Keratinocyte (primary cell): ENCODE data around the gene P2RY8. TPM values are rescaled to one million over a fixed set of nuclear protein-coding genes. Genes with fewer than 3 reads are reported as not detected.

Source experiments
- DNase-seq: peaks from one replicate; pipeline ENCODE4 v3.0.0-alpha.2; 2011; ENCODE audit warnings: low read depth, missing footprints, low spot score
- FAIRE-seq: peaks from 2 replicates; lab custom pipeline; 2011; peaks lifted over from hg19 to GRCh38; lab: Jason Lieb, UNC
- H2AFZ ChIP-seq: 2 replicates; pipeline ENCODE4 v1.6.0; 2012; ENCODE audit warnings: low read length, control low read depth, inconsistent platforms; ENCODE audit not compliant: control insufficient read depth
- H3K27ac ChIP-seq: 2 replicates; pipeline ENCODE4 v1.5.1; 2011; ENCODE audit warnings: low read length; ENCODE audit not compliant: control insufficient read depth, insufficient read depth
- H3K27me3 ChIP-seq: 3 replicates; pipeline ENCODE4 v1.6.0; 2011; ENCODE audit warnings: low read length; ENCODE audit not compliant: control insufficient read depth, insufficient read depth; ENCODE audit errors: extremely low read depth
- H3K36me3 ChIP-seq, 2 experiments: 2 replicates in 1 of 2; 3 replicates in 1 of 2; pipeline ENCODE4 v1.5.1; 2011; ENCODE audit warnings: low read length in 2 of 2, mild to moderate bottlenecking in 1 of 2; ENCODE audit not compliant: control insufficient read depth in 2 of 2, insufficient read depth in 2 of 2; ENCODE audit errors: extremely low read depth in 1 of 2
- H3K4me1 ChIP-seq: 3 replicates; pipeline ENCODE4 v1.5.1; 2011; ENCODE audit warnings: low read length; ENCODE audit not compliant: control insufficient read depth, insufficient read depth; ENCODE audit errors: extremely low read depth
- H3K4me2 ChIP-seq: 3 replicates; pipeline ENCODE4 v1.6.0; 2011; ENCODE audit warnings: low read depth, low read length; ENCODE audit not compliant: control insufficient read depth, insufficient read depth; ENCODE audit errors: extremely low read depth
- H3K4me3 ChIP-seq, 3 experiments: fragments of 200-600 bp in 1 of 3; sonication (generic) in 1 of 3; 2 replicates in 2 of 3; 3 replicates in 1 of 3; pipeline ENCODE4 v1.5.1; 2011 to 2016; ENCODE audit warnings: low read length in 3 of 3, mild to moderate bottlenecking in 3 of 3, control low read depth in 2 of 3, inconsistent platforms in 1 of 3, low read depth in 1 of 3, mixed read lengths in 1 of 3, mixed run types in 1 of 3, moderate library complexity in 1 of 3; ENCODE audit not compliant: control insufficient read depth in 2 of 3, insufficient read depth in 2 of 3; ENCODE audit errors: extremely low read depth in 1 of 3
- H3K79me2 ChIP-seq: 2 replicates; pipeline ENCODE4 v1.6.0; 2012; ENCODE audit warnings: low read length; ENCODE audit not compliant: control insufficient read depth, insufficient read depth
- H3K9ac ChIP-seq: 3 replicates; pipeline ENCODE4 v1.6.0; 2011; ENCODE audit warnings: low read length; ENCODE audit not compliant: control insufficient read depth, insufficient read depth; ENCODE audit errors: extremely low read depth
- H3K9me1 ChIP-seq: 3 replicates; pipeline ENCODE4 v1.6.0; 2011; ENCODE audit warnings: low read length; ENCODE audit not compliant: control insufficient read depth, insufficient read depth; ENCODE audit errors: extremely low read depth
- H3K9me3 ChIP-seq: 2 replicates; pipeline ENCODE4 v1.5.1; 2012; ENCODE audit warnings: low read depth, low read length; ENCODE audit not compliant: control insufficient read depth
- H4K20me1 ChIP-seq: 3 replicates; pipeline ENCODE4 v1.6.0; 2011; ENCODE audit warnings: low read length; ENCODE audit not compliant: control insufficient read depth, insufficient read depth; ENCODE audit errors: extremely low read depth
- CTCF ChIP-seq, 3 experiments: IDR thresholded peaks in 1 of 3; conservative IDR thresholded peaks in 1 of 3; optimal IDR thresholded peaks in 1 of 3; 2 replicates in 2 of 3; 3 replicates in 1 of 3; pipeline versions ENCODE3 to v1.5.1; 2011; ENCODE audit warnings: low read length in 3 of 3, mild to moderate bottlenecking in 3 of 3, moderate library complexity in 2 of 3, control low read depth in 1 of 3, inconsistent platforms in 1 of 3; ENCODE audit not compliant: insufficient read depth in 2 of 3; ENCODE audit errors: extremely low read depth in 1 of 3
- EZH2 ChIP-seq: IDR thresholded peaks from one replicate; pipeline ENCODE4 v1.6.1; 2012; ENCODE audit warnings: inconsistent platforms, mild to moderate bottlenecking, low read length, moderate library complexity
- dilution Hi-C: fragments of 300-500 bp; cut with MboI; formaldehyde crosslinking; loops from one replicate; pipeline ENCODE4 v1.7.0; 2020; ENCODE audit warnings: low sequenced_read_pairs; ENCODE audit not compliant: extremely low pct_ligation_motif_present
- polyA plus RNA-seq, 5 experiments: library from polyadenylated mRNA; depleted of rRNA in 3 of 5; stranded (reverse) in 3 of 5; stranded (forward) in 1 of 5; unstranded in 1 of 5; fragments of >200 nt; gene quantifications; 1 replicate in 1 of 5; 2 replicates in 3 of 5; 3 replicates in 1 of 5; pipeline versions ENCODE4 v1.2.1 to v1.2.3, GENCODE V29; 2011 to 2012; ENCODE audit warnings: missing spikeins in 2 of 5, low read depth in 1 of 5, low replicate concordance in 1 of 5

The P2RY8 gene
- polyA plus RNA-seq, 1 donor (not counting 4 experiments of a cell fraction or from before 2014, with no cell fraction given) = not detected

- H3K4me1 ChIP-seq = no peaks in the 10 kb centered on the region
- no peaks in the 10 kb centered on the region for H3K79me2 ChIP-seq
- no peaks in the 10 kb centered on the region for H3K9me1 ChIP-seq
- H3K4me2 ChIP-seq = no peak overlapping the region
- H2AFZ ChIP-seq = no peak overlapping the region
- no peaks in the 10 kb centered on the region for H3K36me3 ChIP-seq
- H3K27me3 ChIP-seq = no peaks in the 10 kb centered on the region
- H3K27ac ChIP-seq = no peak overlapping the region
- no peak for FAIRE-seq
- no peak for DNase-seq
- dilution Hi-C loops = no loop called here
- TF ChIP-seq EZH2 = no peak
- TF ChIP-seq CTCF (optimal IDR thresholded peaks at IDR 0.05 in 1 of 3, IDR thresholded peaks at IDR 0.05 in 1 of 3, conservative IDR thresholded peaks at IDR 0.05 in 1 of 3; ENCODE audit: extremely low read depth in 1 of 3, insufficient read depth in 2 of 3, low read length in 3 of 3) = no peak
- no peak overlapping the region for H3K9ac ChIP-seq
- H3K4me3 ChIP-seq = no peak overlapping the region
- peaks cover 4% of the 10 kb centered on the region for H3K9me3 ChIP-seq
- H4K20me1 ChIP-seq = no peaks in the 10 kb centered on the region
Measured at GRCh38 chrX:1531096-1531890, 5.7 kb downstream of the P2RY8 start.

DNA sequence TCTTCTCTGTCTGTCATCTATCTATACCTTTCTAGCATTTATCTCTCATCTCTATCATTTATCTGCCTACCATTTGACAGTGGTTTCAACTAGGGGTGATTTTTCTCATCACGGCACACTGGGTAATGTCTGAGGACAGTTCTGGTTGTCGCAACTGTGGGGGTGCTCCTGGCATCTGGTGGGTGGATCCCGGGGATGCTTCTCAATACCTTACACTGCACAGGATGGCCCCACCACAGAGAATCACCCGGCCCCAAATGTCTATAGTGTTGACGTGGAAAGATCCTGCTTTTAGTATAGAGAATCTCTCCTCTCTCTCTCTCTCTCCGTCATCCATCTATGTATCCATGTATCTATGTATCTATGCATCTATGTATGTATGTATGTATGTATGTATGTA, 7.2 kb downstream of the P2RY8 start:
- no peaks in the 10 kb centered on the region for H3K79me2 ChIP-seq
- H3K4me3 ChIP-seq = no peak overlapping the region
- no peaks in the 10 kb centered on the region for H3K36me3 ChIP-seq
- no peak overlapping the region for H3K27ac ChIP-seq
- no peaks in the 10 kb centered on the region for H4K20me1 ChIP-seq
- no peak overlapping the region for H2AFZ ChIP-seq
- no peak for DNase-seq
- no peak for FAIRE-seq
- no peaks in the 10 kb centered on the region for H3K4me1 ChIP-seq
- H3K4me2 ChIP-seq = no peak overlapping the region
- H3K9me3 ChIP-seq = peaks cover 4% of the 10 kb centered on the region
- dilution Hi-C loops = no loop called here
- H3K9ac ChIP-seq = no peak overlapping the region
- H3K27me3 ChIP-seq = no peaks in the 10 kb centered on the region
- TF ChIP-seq CTCF (optimal IDR thresholded peaks at IDR 0.05 in 1 of 3, IDR thresholded peaks at IDR 0.05 in 1 of 3, conservative IDR thresholded peaks at IDR 0.05 in 1 of 3; ENCODE audit: extremely low read depth in 1 of 3, insufficient read depth in 2 of 3, low read length in 3 of 3) (no peak), EZH2 (no peak)
- H3K9me1 ChIP-seq = no peaks in the 10 kb centered on the region
